HTERT RPE-1 (cell line): ENCODE results near the gene TRIP10.
"Not testable (repeated sequence)": the region's sequence is repeated elsewhere in the genome, so short reads cannot be mapped to it uniquely, and the experiment has no call there.

Source experiments
- in situ Hi-C: fragments of 300-500 bp; cut with MboI; formaldehyde crosslinking; loops from 4 replicates; pipeline ENCODE4 v1.14.3; 2020; ENCODE audit warnings: low sequenced_read_pairs

Gene TRIP10

GRCh38 chr19:6765738-6766356, 26.4 kb downstream of the TRIP10 start:
- in situ Hi-C loops = no loop called here

GRCh38 chr19:6766357-6767080, 27.0 kb downstream of the TRIP10 start:
- in situ Hi-C loops = no loop called here

DNA sequence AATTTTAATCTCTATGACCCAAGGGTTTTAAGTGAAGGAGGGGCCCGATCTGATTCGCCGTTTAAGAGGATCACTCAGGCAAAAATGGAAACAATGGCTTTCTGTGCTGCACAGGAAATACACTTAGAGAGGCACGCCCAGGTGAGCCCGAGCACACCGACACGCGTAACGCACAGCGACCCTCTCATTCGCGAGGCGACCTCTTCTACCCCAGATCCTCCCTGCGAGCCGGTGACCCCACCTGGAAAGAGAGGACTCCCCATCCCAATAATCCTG, 27.5 kb downstream of the TRIP10 start:
- in situ Hi-C loops = no loop called here

GRCh38 chr19:6767357-6768235, 28.1 kb downstream of the TRIP10 start, which contains the start of gene SH2D3A:
TSS of gene SH2D3A (minus strand) at chr19:6767435. CDS start at chr19:6763748, 3,687 bp downstream.
- in situ Hi-C loops = no loop called here

DNA sequence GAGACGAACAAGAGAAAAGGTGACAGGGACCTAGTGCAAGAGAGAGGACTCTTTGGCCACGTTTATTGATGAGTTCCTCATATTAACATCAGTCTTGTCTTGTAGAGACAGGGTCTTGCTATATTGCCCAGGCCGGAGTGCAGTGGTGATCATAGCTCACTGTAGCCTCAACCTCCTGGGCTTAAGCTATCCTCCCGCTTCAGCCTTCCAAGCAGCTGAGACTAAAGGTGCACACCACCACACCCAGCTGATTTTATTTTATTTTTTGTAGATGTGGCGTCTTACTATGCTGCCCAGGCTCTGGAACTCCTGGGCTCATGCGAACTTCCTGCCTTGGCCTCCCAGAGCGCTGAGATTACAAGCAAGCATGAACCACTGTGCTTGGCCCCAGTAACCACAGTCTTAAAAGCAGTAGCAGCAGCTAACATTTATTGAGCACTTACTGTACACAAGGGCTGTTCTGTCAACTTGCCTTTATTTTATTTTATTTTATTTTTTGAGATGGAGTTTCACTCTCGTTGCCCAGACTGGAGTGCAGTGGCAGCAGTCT, 28.8 kb downstream of the TRIP10 start:
- in situ Hi-C loops = no loop called here

DNA sequence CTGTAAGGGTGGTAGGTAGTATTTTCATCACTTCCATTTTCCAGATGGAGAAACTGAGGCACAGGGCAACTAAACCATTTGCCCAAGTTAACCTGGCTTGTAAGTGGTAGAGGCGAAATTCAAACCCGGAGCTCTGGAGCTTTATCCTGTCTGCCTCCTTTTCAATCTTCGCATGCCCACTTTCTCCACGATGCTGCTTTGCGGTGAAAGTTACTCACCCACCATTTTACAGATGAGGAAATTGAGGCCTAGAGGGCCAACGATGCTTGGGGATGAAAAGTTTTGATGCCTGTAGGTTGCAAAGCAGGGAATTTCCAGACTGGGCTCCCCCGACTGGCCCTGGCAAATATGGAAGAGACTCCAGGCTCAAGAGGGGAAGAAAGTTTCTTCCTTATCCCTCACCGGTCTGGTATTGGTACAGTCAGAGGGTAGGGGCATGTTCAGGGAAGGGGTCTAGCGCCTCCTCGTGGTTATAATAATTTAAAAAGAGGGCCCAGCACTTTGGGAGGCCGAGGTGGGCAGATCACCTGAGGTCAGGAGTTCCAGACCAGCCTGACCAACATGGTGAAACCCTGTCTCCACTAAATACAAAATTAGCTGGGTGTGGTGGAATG, 29.6 kb downstream of the TRIP10 start:
- in situ Hi-C loops = no loop called here

DNA sequence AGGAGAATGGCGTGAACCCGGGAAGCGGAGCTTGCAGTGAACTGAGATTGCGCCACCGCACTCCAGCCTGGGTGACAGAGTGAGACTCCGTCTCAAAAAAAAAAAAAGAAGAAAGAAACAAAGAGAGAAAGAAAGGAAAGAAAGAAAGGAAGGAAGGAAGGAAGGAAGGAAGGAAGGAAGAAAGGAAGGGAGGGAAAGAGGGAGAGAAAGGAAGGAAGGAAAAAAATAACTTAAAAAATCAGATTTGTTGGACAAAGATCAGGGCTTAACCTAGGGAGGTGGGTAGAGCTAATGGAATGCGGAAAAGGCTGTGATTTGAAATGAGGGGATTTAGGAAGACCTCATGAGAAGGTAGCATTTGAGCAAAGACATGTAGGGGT, 32.2 kb downstream of the TRIP10 start:
- in situ Hi-C loops = not testable (repeated sequence)

- in situ Hi-C loops = no loop called here
These were observed 32.8 kb downstream of the TRIP10 start, which contains the start of gene VAV1 for GRCh38 chr19:6772028-6772865. TSS of gene VAV1 (plus strand) at chr19:6772708. CDS start at chr19:6772808, 100 bp downstream.

- in situ Hi-C loops = no loop called here
These were observed 33.4 kb downstream of the TRIP10 start for GRCh38 chr19:6772866-6773322.

GRCh38 chr19:6773323-6773931, 33.9 kb downstream of the TRIP10 start:
- in situ Hi-C loops = no loop called here

DNA sequence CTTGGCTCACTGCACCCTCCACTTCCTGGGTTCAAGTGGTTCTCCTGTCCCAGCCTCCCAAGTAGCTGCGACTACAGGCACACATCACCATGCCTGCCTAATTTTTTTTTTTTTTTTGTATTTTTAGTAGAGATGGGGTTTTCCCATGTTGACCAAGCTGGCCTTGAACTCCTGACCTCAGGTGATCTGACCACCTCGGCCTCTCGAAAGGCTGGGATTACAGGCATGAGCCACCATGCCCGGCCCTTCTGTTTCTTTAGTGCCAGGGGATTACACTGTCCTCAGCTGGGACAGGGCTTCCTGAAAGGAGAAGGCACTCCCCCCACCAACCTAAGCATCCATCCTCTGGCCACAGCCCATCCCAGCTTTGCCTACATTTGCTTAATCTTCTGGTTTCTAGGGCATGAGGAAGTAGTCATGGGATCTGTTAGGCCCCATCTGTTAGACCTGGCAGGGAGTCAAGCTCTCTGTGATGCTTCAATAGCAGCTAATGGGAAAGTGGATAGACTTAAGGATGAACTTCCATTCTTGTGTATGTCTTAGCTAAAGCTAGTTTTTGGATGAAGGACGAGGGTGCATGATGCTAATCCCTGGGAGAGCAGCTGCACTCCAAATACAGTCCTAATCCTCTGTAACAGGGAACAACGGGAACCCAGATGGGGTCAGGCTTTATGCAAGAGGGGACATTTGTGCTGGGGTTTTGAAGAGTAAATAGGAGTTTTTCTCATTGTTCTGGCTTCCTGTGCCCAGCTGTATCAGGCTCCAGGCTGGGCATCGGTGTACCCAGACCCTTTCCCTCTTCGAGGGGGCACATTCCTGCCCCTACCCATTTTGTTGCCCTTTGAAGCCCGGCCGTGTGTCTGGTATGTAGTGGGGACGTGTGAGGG, 35.6 kb downstream of the TRIP10 start:
- in situ Hi-C loops = no loop called here

GRCh38 chr19:6776045-6776444, 36.6 kb downstream of the TRIP10 start:
- in situ Hi-C loops = not testable (repeated sequence)

DNA sequence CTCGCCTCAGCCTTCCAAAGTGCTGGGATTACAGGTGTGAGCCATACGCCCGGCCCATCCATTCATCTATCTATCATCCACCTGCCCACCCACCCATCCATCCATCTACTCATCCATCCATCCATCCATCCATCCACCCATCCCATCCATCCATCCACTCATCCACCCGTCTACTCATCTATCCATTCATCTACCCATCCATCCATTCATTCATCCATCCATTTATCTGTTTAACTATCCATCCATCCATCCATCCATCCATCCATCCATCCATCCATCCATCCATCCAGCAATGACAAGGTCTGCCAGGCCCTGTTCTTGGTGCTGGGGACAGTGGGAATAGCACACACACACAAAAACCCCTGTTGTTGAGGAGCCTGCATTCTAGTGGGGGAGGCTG, 37.5 kb downstream of the TRIP10 start:
- in situ Hi-C loops = no loop called here

- in situ Hi-C loops = no loop called here
These were observed 38.0 kb downstream of the TRIP10 start for GRCh38 chr19:6777434-6777833.

GRCh38 chr19:6778386-6778785, 38.9 kb downstream of the TRIP10 start:
- in situ Hi-C loops = no loop called here

- in situ Hi-C loops = no loop called here
These were observed 39.7 kb downstream of the TRIP10 start for GRCh38 chr19:6779206-6779605.

DNA sequence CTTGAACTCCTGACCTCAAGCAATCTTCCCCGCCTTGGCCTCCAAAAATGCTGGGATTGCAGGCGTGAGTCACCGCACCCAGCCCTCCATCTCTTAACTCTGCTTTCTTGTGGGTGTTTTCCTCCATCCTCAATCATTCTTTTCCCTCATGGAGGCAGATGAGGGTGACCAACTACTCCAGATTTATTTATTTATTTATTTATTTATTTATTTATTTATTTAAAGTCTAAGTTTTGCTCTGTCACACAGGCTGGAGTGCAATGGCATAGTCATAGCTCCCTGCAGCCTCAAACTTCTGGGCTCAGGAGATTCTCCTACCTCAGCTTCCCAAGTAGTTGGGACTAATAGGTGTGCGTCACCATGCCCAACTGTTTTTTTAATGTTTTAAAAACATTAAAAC, 47.9 kb downstream of the TRIP10 start:
- in situ Hi-C loops = no loop called here

DNA sequence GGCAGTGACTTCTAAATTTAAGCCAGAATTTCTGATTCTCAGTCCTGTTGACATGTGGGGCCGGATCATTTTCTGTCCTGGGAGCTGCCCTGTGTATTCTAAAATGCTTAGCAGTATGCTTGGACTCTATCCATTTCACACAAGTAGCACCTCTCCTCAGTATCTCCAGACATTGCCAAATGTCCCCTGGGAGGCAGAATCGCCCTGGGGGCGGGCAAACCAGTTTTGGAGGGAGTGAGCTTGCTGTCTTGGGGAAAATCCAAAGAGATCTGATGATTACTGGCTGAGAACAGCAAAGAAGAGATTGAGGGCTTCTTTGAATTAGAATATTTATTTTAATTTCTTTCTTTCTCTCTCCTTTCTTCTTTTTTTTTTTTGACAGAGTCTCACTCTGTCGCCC, 49.4 kb downstream of the TRIP10 start:
- in situ Hi-C loops = no loop called here
